Mesangial cell (primary cell): ENCODE data around the gene AP2M1. TPM values are rescaled to one million over a fixed set of nuclear protein-coding genes. Genes with fewer than 3 reads are reported as not detected.

Experiments used
- total RNA-seq: library from RNA; depleted of rRNA; stranded (reverse); fragments of >200 nt; gene quantifications from 2 replicates; pipeline ENCODE4 v1.2.3, GENCODE V29; 2015

AP2M1 gene
- 383 and 406 TPM in 2 replicates for total RNA-seq

DNA sequence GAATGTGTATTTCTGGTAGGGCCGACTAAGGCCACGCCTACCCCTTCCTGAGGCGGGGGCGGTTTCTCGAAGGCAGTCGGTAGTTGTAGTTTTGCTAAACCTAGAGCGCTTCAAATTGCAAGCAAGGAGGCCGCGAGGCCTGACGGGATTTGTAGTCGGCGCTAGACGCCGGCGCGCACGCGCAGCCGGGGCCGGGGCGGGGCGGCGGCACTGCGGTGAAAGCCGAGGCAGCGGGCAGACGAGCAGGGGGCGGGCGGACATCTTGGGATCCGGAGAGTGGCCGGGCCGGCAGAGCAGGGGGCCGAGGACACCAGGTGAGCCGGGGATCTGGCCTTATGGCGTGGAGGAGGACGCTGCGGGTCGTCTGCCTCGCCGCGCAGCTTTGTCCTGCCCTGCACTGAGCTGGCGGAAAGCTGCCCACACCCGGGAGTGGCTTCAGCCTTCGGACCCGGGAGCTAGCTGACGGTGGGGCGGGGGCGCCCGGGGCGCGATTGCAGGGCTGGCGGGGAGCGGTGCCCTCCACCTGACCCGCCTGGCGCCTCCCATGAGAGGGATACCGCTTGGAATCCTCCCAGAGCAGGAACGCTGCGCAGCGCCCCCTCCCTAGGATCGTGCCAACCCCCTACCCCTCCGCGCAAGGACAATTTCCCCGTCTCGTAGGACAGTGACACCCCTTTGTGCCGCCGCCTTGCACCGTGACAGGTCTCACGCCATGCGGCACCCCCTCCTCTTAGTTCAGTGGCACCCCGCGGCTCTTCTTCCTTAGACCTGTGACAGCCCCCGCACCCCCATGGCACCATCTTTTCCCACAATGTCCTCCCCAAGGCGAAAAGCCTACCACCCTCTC, at the start of gene AP2M1:
TSS of gene AP2M1 (plus strand) at position 210 of the 847 bp plus-strand sequence. CDS start 2,139 bp downstream, outside the sequence.

DNA sequence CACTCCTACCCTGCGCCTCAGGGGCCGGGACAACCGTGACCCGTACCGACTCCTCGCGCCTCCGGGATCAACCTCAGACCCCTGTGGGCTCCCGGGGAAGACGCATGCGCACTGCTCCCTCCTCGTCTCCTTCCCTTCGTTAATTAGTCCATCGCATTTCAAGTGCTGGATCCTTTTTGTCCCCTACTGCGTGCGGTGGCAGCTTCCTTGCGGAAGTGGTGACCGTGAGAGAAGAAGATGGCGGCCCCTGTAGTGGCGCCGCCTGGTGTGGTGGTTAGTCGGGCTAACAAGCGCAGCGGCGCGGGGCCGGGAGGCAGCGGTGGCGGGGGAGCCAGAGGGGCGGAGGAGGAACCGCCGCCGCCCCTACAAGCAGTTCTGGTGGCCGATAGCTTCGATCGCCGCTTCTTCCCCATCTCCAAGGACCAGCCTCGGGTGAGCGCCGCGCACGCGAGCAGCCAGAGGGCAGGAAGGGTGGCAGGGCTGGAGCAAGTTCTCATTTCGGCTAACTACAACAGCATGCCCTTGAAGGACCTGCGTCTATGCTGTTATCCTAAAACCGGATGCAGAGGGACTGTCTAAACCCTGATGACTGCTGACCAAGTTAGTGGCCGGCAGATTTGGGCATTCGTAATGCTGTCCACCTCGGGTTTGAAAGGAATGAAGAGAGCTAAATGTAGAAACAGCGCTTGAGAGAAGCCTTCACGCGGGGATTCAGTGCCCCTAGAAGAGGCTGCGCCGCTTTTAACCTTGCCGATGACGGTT, 39.3 kb upstream of the AP2M1 start, which contains the start of gene EIF2B5:
TSS of gene EIF2B5 (plus strand) at position 210 of the 762 bp plus-strand sequence. CDS start at position 238, 28 bp downstream.

DNA sequence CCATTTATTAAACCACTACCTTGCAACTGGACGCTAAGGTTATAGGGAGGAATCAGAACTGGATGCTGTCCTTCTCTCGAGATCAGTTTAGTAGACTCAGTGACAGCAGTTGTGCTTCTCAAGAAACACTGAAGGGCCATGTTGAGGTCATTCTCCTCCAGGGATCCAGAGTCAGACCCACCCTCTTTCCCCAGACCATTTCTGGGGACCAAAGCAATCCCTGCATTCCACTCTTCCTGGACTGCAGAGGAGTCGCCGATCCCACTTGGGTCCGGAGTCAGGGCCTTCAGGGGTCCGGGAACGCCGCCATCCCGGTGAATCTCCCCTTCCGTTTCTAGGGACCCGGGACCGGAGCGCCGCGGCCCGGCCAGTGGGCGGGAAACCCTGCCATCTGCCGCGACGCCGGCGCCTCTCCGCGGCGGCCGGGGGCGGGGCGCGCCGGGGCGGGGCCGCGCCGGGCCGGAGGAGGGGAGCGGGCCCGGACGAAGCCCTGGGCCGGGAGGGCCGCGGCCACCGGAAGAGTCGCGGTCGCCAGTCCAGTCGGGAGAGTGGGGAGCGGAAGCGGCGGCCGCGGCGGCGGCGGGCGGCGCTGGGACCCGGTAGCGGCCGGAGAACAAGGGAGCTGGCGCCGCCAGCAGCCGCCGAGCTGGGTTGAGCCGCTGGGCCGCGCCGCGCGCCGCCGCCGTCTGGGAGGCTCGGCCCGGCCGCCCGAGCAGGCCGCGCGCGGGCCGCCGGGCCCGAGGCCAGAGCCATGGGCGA, 19.6 kb upstream of the AP2M1 start, which contains the start of gene DVL3:
TSS of gene DVL3 (plus strand) at position 493 of the 759 bp plus-strand sequence. CDS start at position 752, 259 bp downstream.

DNA sequence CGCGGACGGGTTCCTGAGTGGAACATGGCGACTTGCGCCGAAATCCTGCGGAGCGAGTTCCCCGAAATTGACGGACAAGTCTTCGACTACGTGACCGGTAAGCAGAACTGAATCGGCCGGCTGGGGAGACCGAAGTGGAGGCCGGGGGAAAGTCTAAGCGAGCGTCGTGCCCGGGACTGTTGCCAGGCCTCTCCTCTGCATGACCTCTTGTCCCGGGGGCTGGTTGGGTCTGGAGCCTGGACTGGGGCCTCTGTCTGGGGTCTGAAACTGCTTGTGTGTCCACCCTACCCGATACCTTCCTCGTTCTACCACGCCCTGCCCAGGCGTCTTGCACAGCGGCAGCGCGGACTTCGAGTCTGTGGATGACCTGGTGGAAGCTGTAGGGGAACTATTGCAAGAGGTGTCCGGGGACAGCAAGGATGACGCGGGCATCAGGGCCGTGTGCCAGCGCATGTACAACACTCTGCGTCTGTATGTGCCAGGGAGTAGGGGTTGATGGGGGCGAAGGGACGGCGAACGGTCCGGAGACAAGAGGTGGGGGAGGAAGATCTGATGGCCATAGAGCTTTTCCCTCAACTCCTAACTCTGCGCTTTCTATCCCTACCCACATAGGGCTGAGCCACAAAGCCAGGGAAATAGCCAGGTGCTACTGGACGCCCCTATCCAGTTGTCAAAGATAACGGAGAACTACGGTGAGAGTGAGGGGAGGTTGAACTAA, 11.7 kb downstream of the AP2M1 start, which contains the start of gene ABCF3:
TSS of gene ABCF3 (plus strand) at position 16 of the 718 bp plus-strand sequence. CDS start at position 25, 9 bp downstream.

DNA sequence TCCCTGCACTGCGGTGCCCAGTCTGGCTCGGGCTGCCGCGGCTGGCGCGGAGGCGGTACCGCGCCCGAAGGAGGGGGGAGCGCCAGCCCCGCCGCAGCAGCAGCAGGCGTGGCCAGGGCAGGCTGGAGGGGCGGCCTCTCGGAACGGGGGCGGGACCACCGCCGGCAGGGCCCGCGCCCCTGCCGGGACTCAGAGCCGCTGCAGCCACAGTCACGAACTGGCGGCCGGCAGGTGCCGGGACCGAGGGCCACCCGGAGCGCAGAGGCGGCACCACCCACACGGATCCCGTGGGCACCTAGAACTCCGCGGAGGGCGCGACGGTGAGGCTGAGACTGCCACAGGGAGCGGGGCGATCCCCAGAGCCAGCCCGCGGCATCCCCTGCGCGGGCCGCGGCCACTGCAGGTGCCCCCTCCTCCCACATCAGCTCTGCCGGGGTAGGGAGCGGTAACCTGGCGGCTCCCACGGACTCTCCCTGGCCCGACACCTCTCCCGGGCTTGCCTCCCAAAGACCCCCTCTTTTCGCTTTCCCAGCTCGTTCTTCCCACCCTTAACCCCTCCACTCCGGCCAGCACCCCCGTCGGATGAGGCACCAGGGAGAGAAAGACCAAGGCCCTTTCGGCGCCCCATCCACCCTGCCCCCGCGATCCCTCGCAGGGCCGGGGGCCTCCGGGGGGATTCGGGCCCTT, 54.9 kb downstream of the AP2M1 start, which contains the start of gene VWA5B2:
TSS of gene VWA5B2 (plus strand) at position 192 of the 687 bp plus-strand sequence. CDS start 944 bp downstream, outside the sequence.

Other genes with a start within 250 kb of the AP2M1 start
- gene ABCC5, start 157.0 kb upstream of the AP2M1 start, total RNA-seq: 7.0 and 12.7 TPM in 2 replicates
- gene HTR3D, start 143.1 kb upstream of the AP2M1 start, total RNA-seq: not detected in 2 replicates
- gene HTR3C, start 121.8 kb upstream of the AP2M1 start, total RNA-seq: not detected in 2 replicates
- gene HTR3E, start 77.8 kb upstream of the AP2M1 start, total RNA-seq: not detected in 2 replicates
- 21.8 and 30.5 TPM in 2 replicates for gene EIF2B5, start 39.5 kb upstream of the AP2M1 start, total RNA-seq
- 42.0 and 79.0 TPM in 2 replicates for gene DVL3, start 19.5 kb upstream of the AP2M1 start, total RNA-seq
- gene ABCF3, start 11.3 kb downstream of the AP2M1 start, total RNA-seq: 40.4 and 79.1 TPM in 2 replicates
- 0.13 TPM in 1 of 2 replicates, not detected in the other for gene VWA5B2, start 54.7 kb downstream of the AP2M1 start, total RNA-seq
- gene ALG3, start 74.1 kb downstream of the AP2M1 start, total RNA-seq: 64.1 and 67.6 TPM in 2 replicates
- 6.2 and 7.2 TPM in 2 replicates for gene EEF1AKMT4, start 74.8 kb downstream of the AP2M1 start, total RNA-seq
- 0.16 and 0.38 TPM in 2 replicates for gene CAMK2N2, start 86.7 kb downstream of the AP2M1 start, total RNA-seq
- gene ECE2, start 101.2 kb downstream of the AP2M1 start, total RNA-seq: not detected in 2 replicates
- 278 and 988 TPM in 2 replicates for gene PSMD2, start 124.4 kb downstream of the AP2M1 start, total RNA-seq
- 314 and 479 TPM in 2 replicates for gene EIF4G1, start 139.8 kb downstream of the AP2M1 start, total RNA-seq
- 15.6 and 19.6 TPM in 2 replicates for gene FAM131A, start 162.7 kb downstream of the AP2M1 start, total RNA-seq
- gene CLCN2, start 186.8 kb downstream of the AP2M1 start, total RNA-seq: 3.9 and 4.1 TPM in 2 replicates
- 50.3 and 105 TPM in 2 replicates for gene POLR2H, start 186.9 kb downstream of the AP2M1 start, total RNA-seq
- not detected in 2 replicates for gene THPO, start 203.4 kb downstream of the AP2M1 start, total RNA-seq
- gene CHRD, start 205.2 kb downstream of the AP2M1 start, total RNA-seq: under 0.01 and 0.13 TPM in 2 replicates